ENCODE results near the gene EDNRA. TPM values are rescaled to one million over a fixed set of nuclear protein-coding genes. Genes with fewer than 3 reads are reported as not detected.

EDNRA gene
- total RNA-seq, 1 donor from 2014 or later: 10.0 TPM

DNA sequence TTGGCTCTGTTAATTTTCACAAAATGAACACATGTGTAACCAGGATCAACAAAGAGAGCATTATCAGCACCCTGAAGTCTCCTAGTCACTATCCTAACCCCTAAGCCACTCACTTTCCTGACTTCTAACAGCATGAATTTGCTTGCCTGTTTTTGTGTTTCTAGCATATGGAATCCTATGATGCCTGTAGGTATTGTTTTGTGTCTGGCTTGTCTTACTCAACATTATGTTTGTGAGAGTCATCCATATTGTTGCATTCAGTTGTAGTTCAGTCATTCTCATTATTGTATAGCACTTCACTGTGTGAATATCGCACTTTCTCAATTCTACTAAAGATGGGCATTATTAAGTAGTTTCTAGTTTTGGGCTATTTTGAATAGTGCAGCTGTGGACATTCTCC is 15.6 kb downstream of the EDNRA start:
- Histone ChIP-seq H3K36me3 (no peaks in the 10 kb centered on the region), H3K27me3 (ENCODE audit: low read depth) (no peaks in the 10 kb centered on the region), H3K4me1 (peaks cover 10% of the 10 kb centered on the region), H3K9me3 (replicated peaks) (no peaks in the 10 kb centered on the region), H3K4me3 (no peak overlapping the region), H3K27ac (replicated peaks) (no peak overlapping the region)
- no peak for DNase-seq
- TF ChIP-seq CTCF (IDR thresholded peaks at IDR 0.05; ENCODE audit: borderline replicate concordance): no peak
- intact Hi-C loops (cut with micrococcal nuclease): no loop called here

DNA sequence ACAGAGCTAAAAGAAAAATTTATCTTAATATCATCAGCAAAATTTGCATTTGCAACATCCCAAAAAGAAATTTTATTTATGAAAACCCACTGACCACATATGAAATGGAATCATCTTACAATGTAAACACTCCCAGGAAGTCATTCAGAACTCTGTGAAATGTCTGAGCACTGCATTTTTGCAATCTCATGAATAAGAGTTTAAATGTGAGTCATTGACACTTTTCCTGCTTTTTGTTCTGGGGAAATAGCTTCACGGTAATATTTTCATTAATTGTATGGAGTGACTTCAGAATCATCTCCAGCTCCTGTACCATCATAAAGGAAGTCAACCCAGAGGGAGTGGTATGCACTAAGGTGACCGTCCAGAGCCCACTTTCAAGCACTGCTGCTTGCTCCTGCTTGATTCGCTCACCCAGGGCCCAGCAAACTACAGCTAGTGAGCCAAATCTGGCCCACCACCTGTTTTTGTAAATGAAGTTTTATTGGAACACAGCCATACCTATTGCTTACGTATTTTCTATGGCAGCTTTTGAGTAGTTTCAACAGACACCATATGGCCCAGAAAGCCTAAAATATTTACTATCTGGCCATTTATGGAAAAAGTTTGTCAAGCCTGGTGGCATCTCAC is 17.2 kb downstream of the EDNRA start:
- no peak overlapping the region for H3K4me3 ChIP-seq
- no peaks in the 10 kb centered on the region for H3K9me3 ChIP-seq (replicated peaks)
- TF ChIP-seq CTCF (IDR thresholded peaks at IDR 0.05; ENCODE audit: borderline replicate concordance): no peak
- no peak for DNase-seq
- no peak overlapping the region for H3K27ac ChIP-seq (replicated peaks)
- no peaks in the 10 kb centered on the region for H3K27me3 ChIP-seq (ENCODE audit: low read depth)
- intact Hi-C loops (cut with micrococcal nuclease): no loop called here
- no peaks in the 10 kb centered on the region for H3K4me1 ChIP-seq
- H3K36me3 ChIP-seq: no peaks in the 10 kb centered on the region

GRCh38 chr4:147508346-147508745 is 27.4 kb downstream of the EDNRA start:
- DNase-seq: no peak
- no peak overlapping the region for H3K27ac ChIP-seq (replicated peaks)
- intact Hi-C loops (cut with micrococcal nuclease): no loop called here
- H3K9me3 ChIP-seq (replicated peaks): no peaks in the 10 kb centered on the region
- H3K27me3 ChIP-seq (ENCODE audit: low read depth): no peaks in the 10 kb centered on the region
- H3K4me1 ChIP-seq: peaks cover 14% of the 10 kb centered on the region
- no peak overlapping the region for H3K4me3 ChIP-seq
- H3K36me3 ChIP-seq: no peaks in the 10 kb centered on the region
- no peak for TF ChIP-seq CTCF (IDR thresholded peaks at IDR 0.05; ENCODE audit: borderline replicate concordance)

- intact Hi-C loops (cut with micrococcal nuclease): no loop called here
- Histone ChIP-seq H3K27me3 (ENCODE audit: low read depth) (no peaks in the 10 kb centered on the region), H3K4me3 (no peak overlapping the region), H3K4me1 (peaks cover 15% of the 10 kb centered on the region), H3K9me3 (replicated peaks) (no peaks in the 10 kb centered on the region), H3K27ac (replicated peaks) (no peak overlapping the region), H3K36me3 (no peaks in the 10 kb centered on the region)
- no peak for TF ChIP-seq CTCF (IDR thresholded peaks at IDR 0.05; ENCODE audit: borderline replicate concordance)
- DNase-seq: no peak
These were observed 28.5 kb downstream of the EDNRA start for GRCh38 chr4:147509386-147509785.

- Histone ChIP-seq H3K36me3 (no peaks in the 10 kb centered on the region), H3K4me3 (no peak overlapping the region), H3K4me1 (peaks cover 32% of the 10 kb centered on the region), H3K27me3 (ENCODE audit: low read depth) (no peaks in the 10 kb centered on the region), H3K27ac (replicated peaks) (no peak overlapping the region), H3K9me3 (replicated peaks) (no peaks in the 10 kb centered on the region)
- intact Hi-C loops (cut with micrococcal nuclease): no loop called here
- no peak for TF ChIP-seq CTCF (IDR thresholded peaks at IDR 0.05; ENCODE audit: borderline replicate concordance)
- no peak for DNase-seq
These were observed 30.2 kb downstream of the EDNRA start for GRCh38 chr4:147510962-147511668.
